ENCODE results near the gene LIFR. TPM values are rescaled to one million over a fixed set of nuclear protein-coding genes. Genes with fewer than 3 reads are reported as not detected.

Gene LIFR
- total and polyA plus RNA-seq, 3 donors from 2014 or later: 19.7 to 63.9 (median 49.9) TPM

DNA sequence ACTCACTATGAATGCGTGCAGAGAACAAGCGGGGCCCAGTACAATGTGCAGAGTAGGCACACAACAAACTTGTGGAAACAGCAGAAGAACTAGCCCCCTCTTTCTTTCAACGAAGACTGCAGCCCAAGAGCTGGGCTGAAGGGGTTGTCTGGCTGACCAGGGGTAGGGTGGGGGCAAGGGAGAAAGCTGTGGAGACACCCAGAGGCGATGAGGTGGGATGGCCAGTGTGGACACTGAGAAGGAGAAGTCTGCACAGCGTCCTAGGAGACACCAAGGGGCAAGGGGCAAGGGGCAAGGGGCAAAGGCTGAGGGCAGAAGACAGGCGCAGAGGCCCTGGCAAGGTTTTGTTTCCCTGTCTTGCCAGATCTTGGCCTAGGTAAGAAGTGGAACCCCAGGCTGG lies 62.3 kb downstream of the LIFR start:
- Histone ChIP-seq H3K27ac (no peak overlapping the region), H3K4me3 (no peak overlapping the region), H3K27me3 (no peaks in the 10 kb centered on the region), H3K36me3 (ENCODE audit: low read depth, missing control alignments) (no peaks in the 10 kb centered on the region), H3K4me1 (no peaks in the 10 kb centered on the region), H3K9me3 (no peaks in the 10 kb centered on the region)
- TF ChIP-seq POLR2A (IDR thresholded peaks at IDR 0.05): no peak
- TF ChIP-seq, protein P1, sequence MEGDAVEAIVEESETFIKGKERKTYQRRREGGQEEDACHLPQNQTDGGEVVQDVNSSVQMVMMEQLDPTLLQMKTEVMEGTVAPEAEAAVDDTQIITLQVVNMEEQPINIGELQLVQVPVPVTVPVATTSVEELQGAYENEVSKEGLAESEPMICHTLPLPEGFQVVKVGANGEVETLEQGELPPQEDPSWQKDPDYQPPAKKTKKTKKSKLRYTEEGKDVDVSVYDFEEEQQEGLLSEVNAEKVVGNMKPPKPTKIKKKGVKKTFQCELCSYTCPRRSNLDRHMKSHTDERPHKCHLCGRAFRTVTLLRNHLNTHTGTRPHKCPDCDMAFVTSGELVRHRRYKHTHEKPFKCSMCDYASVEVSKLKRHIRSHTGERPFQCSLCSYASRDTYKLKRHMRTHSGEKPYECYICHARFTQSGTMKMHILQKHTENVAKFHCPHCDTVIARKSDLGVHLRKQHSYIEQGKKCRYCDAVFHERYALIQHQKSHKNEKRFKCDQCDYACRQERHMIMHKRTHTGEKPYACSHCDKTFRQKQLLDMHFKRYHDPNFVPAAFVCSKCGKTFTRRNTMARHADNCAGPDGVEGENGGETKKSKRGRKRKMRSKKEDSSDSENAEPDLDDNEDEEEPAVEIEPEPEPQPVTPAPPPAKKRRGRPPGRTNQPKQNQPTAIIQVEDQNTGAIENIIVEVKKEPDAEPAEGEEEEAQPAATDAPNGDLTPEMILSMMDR (IDR thresholded peaks at IDR 0.05): no peak
- no peak for DNase-seq
- intact Hi-C loops (cut with DNase I; ENCODE audit: low total_unique reads): no loop called here
- WGBS, 2 donors: 87 to 91% methylated on average over 6 of the region's 6 CpGs

DNA sequence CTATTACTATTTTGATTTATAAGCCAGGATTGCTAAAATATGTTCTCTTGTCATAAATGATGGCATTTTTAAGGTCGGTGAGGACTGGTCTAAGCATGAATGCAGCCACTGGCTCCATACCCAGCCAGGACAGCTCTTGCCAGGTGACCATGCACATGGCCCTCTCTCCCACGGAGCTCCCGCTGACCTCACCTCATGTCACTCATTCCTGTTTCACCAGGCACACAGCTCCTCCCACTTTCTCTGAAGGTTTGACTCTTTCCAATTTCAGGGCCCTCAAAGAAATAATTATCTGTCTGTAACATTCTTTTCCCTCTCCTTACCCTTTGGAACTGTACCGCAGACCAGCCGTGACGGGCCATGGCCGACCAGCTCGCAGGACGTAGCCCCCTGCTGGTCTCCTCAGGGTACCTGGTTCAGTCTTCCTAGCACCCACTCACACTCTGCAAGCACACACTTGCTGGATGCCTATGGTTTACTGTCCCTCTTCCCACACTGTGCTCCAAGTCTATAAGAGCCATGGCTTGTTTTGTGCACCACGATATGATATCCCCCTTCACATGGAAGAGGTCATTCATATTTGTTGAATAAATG lies 72.5 kb downstream of the LIFR start:
- intact Hi-C loops (cut with DNase I; ENCODE audit: low total_unique reads): no loop called here
- peaks cover 6% of the 10 kb centered on the region for H3K4me1 ChIP-seq
- DNase-seq: no peak
- WGBS, 2 donors: 95 to 97% methylated on average over 10 of the region's 10 CpGs
- no peak overlapping the region for H3K4me3 ChIP-seq
- TF ChIP-seq, protein P1 (IDR thresholded peaks at IDR 0.05): no peak
- no peak for TF ChIP-seq POLR2A (IDR thresholded peaks at IDR 0.05)
- H3K9me3 ChIP-seq: no peaks in the 10 kb centered on the region
- H3K27ac ChIP-seq: no peak overlapping the region
- no peaks in the 10 kb centered on the region for H3K36me3 ChIP-seq (ENCODE audit: low read depth, missing control alignments)
- no peaks in the 10 kb centered on the region for H3K27me3 ChIP-seq

DNA sequence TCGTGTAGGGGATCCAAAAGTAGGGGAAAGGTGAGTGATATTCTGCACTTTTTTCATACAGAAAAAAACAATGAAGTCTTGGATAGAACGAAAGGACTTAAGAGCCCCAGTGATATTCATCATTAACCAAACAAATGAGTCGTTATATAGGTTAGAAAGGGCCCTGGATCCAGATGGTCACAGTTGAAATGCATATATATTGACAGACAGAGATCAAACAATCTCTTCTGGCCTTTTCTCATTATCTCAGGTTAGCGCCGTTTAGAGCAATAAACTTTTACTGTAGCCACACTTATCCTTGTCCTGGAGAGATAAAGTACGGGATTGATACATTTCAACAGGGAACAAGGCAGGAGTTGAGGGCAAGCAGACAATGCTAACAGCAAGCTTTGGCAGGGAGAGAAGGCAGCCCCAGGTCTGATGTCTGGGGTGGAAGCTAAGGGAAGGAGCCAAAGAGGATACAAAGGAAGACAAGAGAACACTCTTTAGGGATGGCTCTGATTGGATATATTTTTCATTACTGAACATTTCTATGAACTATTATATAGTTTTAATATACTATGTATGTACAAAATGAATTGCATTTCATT lies 77.0 kb downstream of the LIFR start:
- peak; percentile 66 for DNase-seq
- peak overlapping the region; percentile 42 to 62 for H3K27ac ChIP-seq
- peaks cover 2% of the 10 kb centered on the region for H3K27me3 ChIP-seq
- TF ChIP-seq POLR2A (IDR thresholded peaks at IDR 0.05): no peak
- TF ChIP-seq, protein P1 (IDR thresholded peaks at IDR 0.05): no peak
- H3K36me3 ChIP-seq (ENCODE audit: low read depth, missing control alignments): no peaks in the 10 kb centered on the region
- 47 to 48% methylated on average over 6 of the region's 6 CpGs for WGBS, 2 donors
- intact Hi-C loops (cut with DNase I; ENCODE audit: low total_unique reads): no loop called here
- H3K4me1 ChIP-seq: peaks cover 13% of the 10 kb centered on the region
- H3K4me3 ChIP-seq: no peak overlapping the region
- no peaks in the 10 kb centered on the region for H3K9me3 ChIP-seq

DNA sequence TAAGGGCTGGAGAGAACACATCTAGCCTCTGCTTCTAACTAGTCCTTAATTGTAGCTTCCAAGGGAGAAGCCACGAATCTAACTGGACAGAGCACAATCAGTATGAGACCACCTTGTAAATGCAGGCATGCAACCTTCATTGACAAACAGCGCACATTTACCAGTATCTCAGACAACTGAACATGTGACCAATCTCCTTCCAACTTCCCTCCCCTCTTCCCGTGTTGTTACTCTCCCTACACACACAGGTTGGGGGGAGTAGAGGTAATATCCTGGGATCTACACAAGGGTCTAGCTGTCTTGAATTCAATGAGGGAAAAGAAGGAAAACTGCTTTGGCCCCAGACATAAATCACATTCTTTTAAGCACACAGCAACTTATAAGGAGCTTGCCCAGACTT lies 77.6 kb downstream of the LIFR start:
- no peak for TF ChIP-seq POLR2A (IDR thresholded peaks at IDR 0.05)
- TF ChIP-seq, protein P1 (IDR thresholded peaks at IDR 0.05): no peak
- peaks cover 2% of the 10 kb centered on the region for H3K27me3 ChIP-seq
- intact Hi-C loops (cut with DNase I; ENCODE audit: low total_unique reads): no loop called here
- H3K4me3 ChIP-seq: no peak overlapping the region
- peak overlapping the region; percentile 42 to 62 for H3K27ac ChIP-seq
- DNase-seq: no peak
- 44 to 71% methylated on average over 3 of the region's 3 CpGs for WGBS, 2 donors
- H3K4me1 ChIP-seq: peaks cover 13% of the 10 kb centered on the region
- no peaks in the 10 kb centered on the region for H3K36me3 ChIP-seq (ENCODE audit: low read depth, missing control alignments)
- no peaks in the 10 kb centered on the region for H3K9me3 ChIP-seq

DNA sequence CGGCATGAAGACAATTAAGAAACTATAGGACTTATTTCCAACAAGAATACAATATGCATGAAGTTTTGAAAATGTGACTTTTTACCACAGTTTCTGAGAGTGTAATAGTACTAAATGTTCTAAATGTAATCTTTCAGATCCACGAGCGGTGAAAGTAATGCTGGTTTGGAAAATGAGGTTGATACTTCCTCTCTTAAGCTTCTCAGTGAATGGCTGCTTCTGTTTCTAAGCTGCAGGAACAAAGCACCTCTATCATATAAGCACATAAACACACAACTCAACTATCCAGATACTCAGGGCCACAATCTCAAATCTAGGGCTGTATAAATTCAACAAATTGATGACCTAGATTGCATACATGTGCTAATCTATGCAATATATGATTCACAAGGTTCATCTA lies 78.3 kb downstream of the LIFR start:
- Histone ChIP-seq H3K27me3 (peaks cover 2% of the 10 kb centered on the region), H3K27ac (peak overlapping the region in 1 of 2 donors; percentile 62), H3K4me3 (no peak overlapping the region), H3K4me1 (peaks cover 14% of the 10 kb centered on the region), H3K36me3 (ENCODE audit: low read depth, missing control alignments) (no peaks in the 10 kb centered on the region), H3K9me3 (no peaks in the 10 kb centered on the region)
- DNase-seq: no peak
- intact Hi-C loops (cut with DNase I; ENCODE audit: low total_unique reads): no loop called here
- TF ChIP-seq, protein P1 (IDR thresholded peaks at IDR 0.05): no peak
- TF ChIP-seq POLR2A (IDR thresholded peaks at IDR 0.05): no peak
- WGBS, 2 donors: 47 to 74% methylated on average over 3 of the region's 3 CpGs
